Cardiac ventricle fibroblast (primary cell): Measurements from ENCODE around the gene PNPT1. TPM values are rescaled to one million over a fixed set of nuclear protein-coding genes. Genes with fewer than 3 reads are reported as not detected.

Source experiments
- total RNA-seq: library from RNA; depleted of rRNA; stranded (reverse); fragments of >200 nt; gene quantifications from 2 replicates; pipeline ENCODE4 v1.2.3, GENCODE V29; 2015

PNPT1 gene
- 10.4 and 11.4 TPM in 2 replicates for total RNA-seq

GRCh38 chr2:55693181-55694125, at the start of gene PNPT1:
PNPT1 (minus strand) TSS chr2:55693844; CDS start chr2:55693823, 21 bp downstream.

GRCh38 chr2:55617175-55618024, 76.2 kb downstream of the PNPT1 start, which contains the start of gene PPP4R3B:
PPP4R3B (minus strand) TSS chr2:55617622; CDS start chr2:55617285, 337 bp downstream.

Other genes starting within 250 kb of the PNPT1 start
- gene CFAP36, start 174.1 kb downstream of the PNPT1 start, total RNA-seq: 18.7 and 19.3 TPM in 2 replicates
- gene PPP4R3B, start 76.2 kb downstream of the PNPT1 start, total RNA-seq: 42.1 and 43.6 TPM in 2 replicates
- gene EFEMP1, start 229.9 kb upstream of the PNPT1 start, total RNA-seq: 6,372 and 7,140 TPM in 2 replicates